Esophagus muscularis mucosa (tissue), 4 donors: ENCODE data around the gene SOD3. TPM values are rescaled to one million over a fixed set of nuclear protein-coding genes. Genes with fewer than 3 reads are reported as not detected.

Experiments
- DNase-seq: peaks from one replicate; pipeline ENCODE4 v3.0.0-alpha.2; 2017; ENCODE audit errors: extremely low spot score
- H3K27ac ChIP-seq, 4 donors: fragments of 200-600 bp; sonication (generic); replicated peaks in 1 of 4; 1 replicate in 3 of 4; 2 replicates in 1 of 4; pipeline ENCODE4 v1.5.1; 2016 to 2019; ENCODE audit warnings: mild to moderate bottlenecking in 1 of 4
- H3K27me3 ChIP-seq, 4 donors: fragments of 200-600 bp; sonication (generic); one replicate each; pipeline versions ENCODE4 v1.5.1 to v1.6.0; 2016 to 2019
- H3K36me3 ChIP-seq, 4 donors: fragments of 200-600 bp; sonication (generic); one replicate each; pipeline ENCODE4 v1.5.1; 2016 to 2019
- H3K4me1 ChIP-seq, 4 donors: fragments of 200-600 bp; sonication (generic); one replicate each; pipeline ENCODE4 v1.5.1; 2016 to 2019
- H3K4me3 ChIP-seq, 4 donors: fragments of 200-600 bp; sonication (generic); 1 replicate in 2 of 4; 2 replicates in 2 of 4; pipeline ENCODE4 v1.5.1; 2016 to 2019; ENCODE audit warnings: mild to moderate bottlenecking in 4 of 4, moderate library complexity in 1 of 4
- H3K9me3 ChIP-seq, 4 donors: fragments of 200-600 bp; sonication (generic); 1 replicate in 3 of 4; 2 replicates in 1 of 4; pipeline ENCODE4 v1.5.1; 2016 to 2019
- EP300 ChIP-seq: sonication (generic); formaldehyde crosslinking; IDR thresholded peaks from one replicate; pipeline ENCODE4 v1.6.1; 2017; ENCODE audit warnings: antibody characterized with exemption
- POLR2A ChIP-seq: fragments of 450-650 bp; IDR thresholded peaks from one replicate; pipeline ENCODE4 v1.6.1; 2017; ENCODE audit warnings: antibody characterized with exemption, moderate library complexity, mild to moderate bottlenecking, low read depth
- POLR2AphosphoS5 ChIP-seq, 2 donors: sonication (generic); formaldehyde crosslinking; IDR thresholded peaks; one replicate each; pipeline ENCODE4 v1.6.1; 2017; ENCODE audit warnings: antibody characterized with exemption in 2 of 2
- WGBS: methylation state at CpG from one replicate; pipeline ENCODE4 v1.1.5; 2018; 5-methylcytosine and 5-hydroxymethylcytosine counted together
- intact Hi-C: fragments of 100-400 bp; cut with DNase I; formaldehyde crosslinking; loops from one replicate; pipeline ENCODE4 v1.15.1; 2023
- total RNA-seq, 4 donors: library from RNA; depleted of rRNA; stranded (reverse); fragments of >200 nt; gene quantifications; one replicate each; pipeline versions ENCODE4 v1.1.0 to v1.2.1, GENCODE V29; 2016
- TF ChIP-seq, protein P1 (sequence below), 3 experiments: fragments of 200-600 bp in 2 of 3; fragments of 450-650 bp in 1 of 3; sonication (generic) in 2 of 3; IDR thresholded peaks; one replicate each; pipeline ENCODE4 v1.5.1; 2017 to 2019; ENCODE audit warnings: antibody characterized with exemption in 3 of 3, mild to moderate bottlenecking in 2 of 3, moderate library complexity in 1 of 3

Gene SOD3
- total RNA-seq, 4 donors from 2014 or later, result 404 to 1,012 (median 570) TPM

DNA sequence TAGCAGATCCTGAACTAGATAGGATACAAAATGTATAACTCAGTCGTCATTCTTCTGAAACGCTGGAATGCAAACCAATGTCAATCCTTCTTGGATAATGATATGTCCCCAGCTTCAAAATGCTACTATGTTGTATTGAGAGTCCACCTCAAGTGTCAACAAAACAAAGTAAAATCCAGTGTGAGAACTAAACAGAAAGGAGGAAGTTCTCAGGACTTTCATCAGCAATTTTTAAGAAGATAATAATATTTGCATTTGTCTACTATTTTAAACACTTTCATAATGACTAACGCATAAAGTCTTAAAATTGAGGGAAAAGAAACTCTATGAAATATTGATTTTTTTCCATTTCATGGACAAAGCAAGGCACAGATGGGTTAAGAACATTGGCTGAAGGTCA is 36.3 kb downstream of the SOD3 start:
- Histone ChIP-seq H3K4me3 (no peak overlapping the region), H3K27ac (no peak overlapping the region), H3K36me3 (peaks cover 27 to 84% (median 62%) of the 10 kb centered on the region in 4 donors), H3K9me3 (no peaks in the 10 kb centered on the region), H3K27me3 (no peaks in the 10 kb centered on the region), H3K4me1 (peaks cover 0 to 15% (median 12%) of the 10 kb centered on the region in 4 donors)
- WGBS, result 93% methylated on average over 3 of the region's 3 CpGs
- DNase-seq, result no peak
- TF ChIP-seq, protein P1, sequence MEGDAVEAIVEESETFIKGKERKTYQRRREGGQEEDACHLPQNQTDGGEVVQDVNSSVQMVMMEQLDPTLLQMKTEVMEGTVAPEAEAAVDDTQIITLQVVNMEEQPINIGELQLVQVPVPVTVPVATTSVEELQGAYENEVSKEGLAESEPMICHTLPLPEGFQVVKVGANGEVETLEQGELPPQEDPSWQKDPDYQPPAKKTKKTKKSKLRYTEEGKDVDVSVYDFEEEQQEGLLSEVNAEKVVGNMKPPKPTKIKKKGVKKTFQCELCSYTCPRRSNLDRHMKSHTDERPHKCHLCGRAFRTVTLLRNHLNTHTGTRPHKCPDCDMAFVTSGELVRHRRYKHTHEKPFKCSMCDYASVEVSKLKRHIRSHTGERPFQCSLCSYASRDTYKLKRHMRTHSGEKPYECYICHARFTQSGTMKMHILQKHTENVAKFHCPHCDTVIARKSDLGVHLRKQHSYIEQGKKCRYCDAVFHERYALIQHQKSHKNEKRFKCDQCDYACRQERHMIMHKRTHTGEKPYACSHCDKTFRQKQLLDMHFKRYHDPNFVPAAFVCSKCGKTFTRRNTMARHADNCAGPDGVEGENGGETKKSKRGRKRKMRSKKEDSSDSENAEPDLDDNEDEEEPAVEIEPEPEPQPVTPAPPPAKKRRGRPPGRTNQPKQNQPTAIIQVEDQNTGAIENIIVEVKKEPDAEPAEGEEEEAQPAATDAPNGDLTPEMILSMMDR (IDR thresholded peaks at IDR 0.05), result no peak
- no peak for TF ChIP-seq POLR2A
- TF ChIP-seq EP300, result no peak
- TF ChIP-seq POLR2AphosphoS5 (IDR thresholded peaks at IDR 0.05), result no peak
- intact Hi-C loops, result no loop called here

DNA sequence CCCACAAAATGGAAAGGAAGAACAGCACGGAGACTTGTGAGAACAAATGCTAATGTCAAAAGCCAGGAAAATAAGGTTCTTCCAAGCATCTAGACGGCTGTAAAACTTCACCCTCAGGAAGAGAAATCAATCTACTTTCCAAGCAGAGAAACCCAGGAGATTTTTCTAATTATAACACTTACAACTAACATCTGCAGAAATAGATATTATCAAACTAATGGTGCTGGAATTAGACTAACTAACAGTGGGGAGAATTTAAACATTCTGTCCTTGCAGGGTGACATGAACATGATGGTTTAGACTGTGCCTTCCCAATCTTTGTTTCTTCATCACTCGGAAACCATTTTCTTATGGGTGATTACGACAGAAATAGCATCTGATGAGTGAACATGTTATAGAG is 40.3 kb downstream of the SOD3 start:
- Histone ChIP-seq H3K27ac (peak overlapping the region in 1 of 4 donors; percentile 46), H3K4me3 (no peak overlapping the region), H3K27me3 (no peaks in the 10 kb centered on the region), H3K4me1 (peaks cover 0 to 37% (median 29%) of the 10 kb centered on the region in 4 donors), H3K36me3 (peaks cover 25 to 63% (median 48%) of the 10 kb centered on the region in 4 donors), H3K9me3 (no peaks in the 10 kb centered on the region)
- WGBS, result 53% methylated on average over 4 of the region's 4 CpGs
- intact Hi-C loops, result no loop called here
- DNase-seq, result no peak
- TF ChIP-seq POLR2A (no peak), POLR2AphosphoS5 (IDR thresholded peaks at IDR 0.05) (no peak), EP300 (no peak)
- TF ChIP-seq, protein P1 (IDR thresholded peaks at IDR 0.05), result no peak

GRCh38 chr4:24836661-24837242 is 41.4 kb downstream of the SOD3 start:
- DNase-seq, result no peak
- H3K4me1 ChIP-seq, result peaks cover 0 to 46% (median 40%) of the 10 kb centered on the region in 4 donors
- 75% methylated on average over 6 of the region's 6 CpGs for WGBS
- TF ChIP-seq, protein P1 (IDR thresholded peaks at IDR 0.05), result no peak
- TF ChIP-seq POLR2AphosphoS5 (IDR thresholded peaks at IDR 0.05) (no peak), POLR2A (no peak), EP300 (no peak)
- no peaks in the 10 kb centered on the region for H3K27me3 ChIP-seq
- H3K27ac ChIP-seq, result peak overlapping the region in 3 of 4 donors; percentile 15 to 51 (median 46)
- intact Hi-C loops, result no loop called here
- H3K36me3 ChIP-seq, result peaks cover 17 to 54% (median 39%) of the 10 kb centered on the region in 4 donors
- H3K4me3 ChIP-seq, result no peak overlapping the region
- H3K9me3 ChIP-seq, result no peaks in the 10 kb centered on the region

DNA sequence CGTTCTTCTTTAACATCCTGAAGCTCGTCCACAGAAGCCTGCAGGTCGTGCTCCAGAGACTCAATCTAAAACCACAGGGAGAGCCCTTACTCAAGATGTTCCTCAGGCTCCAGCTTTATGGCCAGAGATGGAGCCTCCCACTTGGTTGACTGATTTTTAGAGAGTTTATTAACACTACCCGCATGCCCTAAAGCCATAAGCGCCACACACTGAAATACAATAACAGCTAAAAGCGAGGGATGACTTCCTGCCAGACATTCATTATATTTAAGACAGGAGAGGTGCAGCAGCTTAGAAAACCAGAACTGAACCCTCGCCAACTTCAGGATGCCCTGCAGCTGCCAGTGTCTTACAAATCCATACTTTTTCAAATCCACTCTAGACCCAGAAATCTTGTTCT is 42.0 kb downstream of the SOD3 start:
- WGBS, result 84% methylated on average over 7 of the region's 7 CpGs
- Histone ChIP-seq H3K4me3 (no peak overlapping the region), H3K27ac (peak overlapping the region in 3 of 4 donors; percentile 15 to 51 (median 46)), H3K4me1 (peaks cover 0 to 52% (median 46%) of the 10 kb centered on the region in 4 donors), H3K27me3 (no peaks in the 10 kb centered on the region), H3K36me3 (peaks cover 17 to 49% (median 37%) of the 10 kb centered on the region in 4 donors), H3K9me3 (no peaks in the 10 kb centered on the region)
- intact Hi-C loops, result no loop called here
- DNase-seq, result no peak
- TF ChIP-seq EP300 (no peak), POLR2AphosphoS5 (IDR thresholded peaks at IDR 0.05) (no peak), POLR2A (no peak)
- TF ChIP-seq, protein P1 (IDR thresholded peaks at IDR 0.05), result no peak
